B cell (primary cell): Measurements from ENCODE around the gene SNTG2. TPM values are rescaled to one million over a fixed set of nuclear protein-coding genes. Genes with fewer than 3 reads are reported as not detected.

Source experiments
- ATAC-seq: fragments of 200-7000 bp; cut with Tn5 transposase; one replicate; pipeline ENCODE4 v1.10.0; 2021; ENCODE audit warnings: low read depth, mild to moderate bottlenecking, moderate number of reproducible peaks, moderate library complexity
- CTCF ChIA-PET: fragments of 350-600 bp; sonication (Branson Sonifier 250); formaldehyde crosslinking; loops from one replicate; lab custom pipeline; 2021; ENCODE audit warnings: antibody characterized with exemption, inconsistent platforms; lab: Charles Lee
- POLR2A ChIA-PET: fragments of 350-600 bp; sonication (Branson Sonifier 250); formaldehyde crosslinking; loops from one replicate; lab custom pipeline; 2021; ENCODE audit warnings: antibody characterized with exemption; lab: Charles Lee
- DNase-seq: peaks from one replicate; pipeline ENCODE4 v3.0.0; 2013
- H2AFZ ChIP-seq: 2 replicates; pipeline ENCODE4 v1.6.1; 2012; ENCODE audit warnings: mild to moderate bottlenecking, low read depth, low read length; ENCODE audit not compliant: insufficient read depth, poor library complexity, severe bottlenecking
- H3K27ac ChIP-seq, 2 donors: 1 replicate in 1 of 2; 2 replicates in 1 of 2; pipeline ENCODE4 v1.5.1; 2012 to 2013; ENCODE audit warnings: low read length in 2 of 2, mild to moderate bottlenecking in 2 of 2, moderate library complexity in 1 of 2
- H3K27me3 ChIP-seq, 4 experiments: fragments of 200-600 bp in 1 of 4; sonication (generic) in 1 of 4; replicated peaks in 1 of 4; 1 replicate in 2 of 4; 2 replicates in 2 of 4; pipeline versions ENCODE4 v1.6.1 to v1.7.0; 2013 to 2016; ENCODE audit warnings: low read length in 3 of 4, mild to moderate bottlenecking in 2 of 4, mixed read lengths in 1 of 4, moderate library complexity in 1 of 4; ENCODE audit not compliant: insufficient read depth in 4 of 4, control insufficient read depth in 3 of 4; ENCODE audit errors: control extremely low read depth in 1 of 4
- H3K36me3 ChIP-seq, 2 experiments: replicated peaks in 1 of 2; 1 replicate in 1 of 2; 2 replicates in 1 of 2; pipeline versions ENCODE4 v1.6.1 to v1.7.1; 2013; ENCODE audit warnings: low read length in 1 of 2; ENCODE audit not compliant: insufficient read depth in 2 of 2, control insufficient read depth in 1 of 2; ENCODE audit errors: control extremely low read depth in 1 of 2, extremely low read depth in 1 of 2
- H3K4me1 ChIP-seq, 2 donors: fragments of 200-600 bp in 1 of 2; sonication (generic) in 1 of 2; 1 replicate in 1 of 2; 2 replicates in 1 of 2; pipeline versions ENCODE4 v1.5.1 to v1.6.1; 2013 to 2017; ENCODE audit warnings: low read length in 2 of 2; ENCODE audit not compliant: control insufficient read depth in 2 of 2, insufficient read depth in 2 of 2
- H3K4me2 ChIP-seq: replicated peaks from 2 replicates; pipeline ENCODE3; 2012; ENCODE audit warnings: mild to moderate bottlenecking, low read depth, low read length; ENCODE audit not compliant: poor library complexity, severe bottlenecking
- H3K4me3 ChIP-seq, 5 experiments: fragments of 200-600 bp in 1 of 5; sonication (generic) in 1 of 5; 1 replicate in 3 of 5; 2 replicates in 2 of 5; pipeline versions ENCODE4 v1.5.1 to v1.7.0; 2011 to 2016; ENCODE audit warnings: low read length in 4 of 5, mild to moderate bottlenecking in 4 of 5, low read depth in 2 of 5, control low read depth in 1 of 5, moderate library complexity in 1 of 5; ENCODE audit not compliant: insufficient read depth in 1 of 5; ENCODE audit errors: control extremely low read depth in 1 of 5, extremely low read depth in 1 of 5
- H3K79me2 ChIP-seq: fragments of 200-600 bp; sonication (generic); one replicate; pipeline ENCODE4 v1.6.0; 2016; ENCODE audit warnings: low read length; ENCODE audit not compliant: control insufficient read depth, insufficient read depth
- H3K9ac ChIP-seq: fragments of 200-600 bp; sonication (generic); 2 replicates; pipeline ENCODE4 v1.6.1; 2017; ENCODE audit warnings: mild to moderate bottlenecking, low read length, moderate library complexity
- H3K9me3 ChIP-seq, 3 donors: one replicate each; pipeline versions ENCODE4 v1.6.1 to v1.7.1; 2013; ENCODE audit warnings: low read length in 2 of 3; ENCODE audit not compliant: control insufficient read depth in 2 of 3, insufficient read depth in 1 of 3; ENCODE audit errors: control extremely low read depth in 1 of 3
- H4K20me1 ChIP-seq: 2 replicates; pipeline ENCODE4 v1.6.0; 2012; ENCODE audit warnings: mild to moderate bottlenecking, low read length; ENCODE audit not compliant: insufficient read depth, control insufficient read depth, poor library complexity, severe bottlenecking
- H3K27ac Mint-ChIP-seq: one replicate; pipeline ENCODE4 v1.8.0; 2021; ENCODE audit warnings: mixed read lengths
- H3K27me3 Mint-ChIP-seq: one replicate; pipeline ENCODE4 v1.8.0; 2021; ENCODE audit warnings: mixed read lengths
- H3K4me1 Mint-ChIP-seq: one replicate; pipeline ENCODE4 v1.8.0; 2021; ENCODE audit warnings: mixed read lengths
- H3K4me3 Mint-ChIP-seq: one replicate; pipeline ENCODE4 v1.8.0; 2021; ENCODE audit warnings: mixed read lengths
- H3K9me3 Mint-ChIP-seq: one replicate; pipeline ENCODE4 v1.8.0; 2022; ENCODE audit warnings: mixed read lengths; ENCODE audit not compliant: insufficient read depth
- CTCF ChIP-seq: fragments of 200-600 bp; IDR thresholded peaks from one replicate; pipeline ENCODE4 v1.8.0; 2022; ENCODE audit warnings: antibody characterized with exemption, mild to moderate bottlenecking
- EZH2 ChIP-seq: IDR thresholded peaks from 2 replicates; pipeline ENCODE4 v1.6.1; 2012; ENCODE audit warnings: borderline replicate concordance, low read depth, mild to moderate bottlenecking, moderate library complexity, low read length; ENCODE audit not compliant: insufficient read depth, poor library complexity, severe bottlenecking
- WGBS: methylation state at CpG from one replicate; pipeline ENCODE4 v1.1.5; 2013; ENCODE audit warnings: missing lambda C conversion rate; ENCODE audit not compliant: insufficient coverage; 5-methylcytosine and 5-hydroxymethylcytosine counted together
- intact Hi-C: fragments of 100-400 bp; cut with micrococcal nuclease; formaldehyde crosslinking; loops from one replicate; pipeline ENCODE4 v1.10.0; 2022
- polyA plus RNA-seq: library from polyadenylated mRNA; depleted of rRNA; stranded (reverse); fragments of >200 nt; gene quantifications from 2 replicates; pipeline ENCODE4 v1.2.3, GENCODE V29; 2012
- total RNA-seq, 2 donors: library from RNA; stranded (reverse); fragments of 120-200 nt in 1 of 2; gene quantifications; 1 replicate in 1 of 2; 2 replicates in 1 of 2; pipeline versions ENCODE4 v1.2.3 to v1.2.4, GENCODE V29; 2013 to 2022

SNTG2 gene
- total and polyA plus RNA-seq, 2 donors (not counting 1 experiment from before 2014, with no cell fraction given): 2.1 to 2.4 TPM

- peaks cover 4% of the 10 kb centered on the region for H3K27me3 Mint-ChIP-seq
- H3K36me3 ChIP-seq: no peaks in the 10 kb centered on the region
- CTCF ChIA-PET: no interaction called here
- TF ChIP-seq CTCF: no peak
- TF ChIP-seq EZH2: no peak
- no peak for DNase-seq
- H3K4me1 Mint-ChIP-seq: no peaks in the 10 kb centered on the region
- POLR2A ChIA-PET: no interaction called here
- H2AFZ ChIP-seq: no peak overlapping the region
- H3K79me2 ChIP-seq: no peaks in the 10 kb centered on the region
- H3K27ac Mint-ChIP-seq: no peak overlapping the region
- H4K20me1 ChIP-seq: no peaks in the 10 kb centered on the region
- no peaks in the 10 kb centered on the region for H3K9me3 Mint-ChIP-seq
- H3K9me3 ChIP-seq: no peaks in the 10 kb centered on the region
- no peak overlapping the region for H3K9ac ChIP-seq
- ATAC-seq: no peak
- WGBS: 74% methylated on average over 6 of the region's 6 CpGs
- intact Hi-C loops: no loop called here
- no peak overlapping the region for H3K4me2 ChIP-seq
- no peak overlapping the region for H3K27ac ChIP-seq
- H3K27me3 ChIP-seq: no peaks in the 10 kb centered on the region
- H3K4me3 Mint-ChIP-seq: no peak overlapping the region
- no peak overlapping the region for H3K4me3 ChIP-seq
- no peaks in the 10 kb centered on the region for H3K4me1 ChIP-seq
Measured at GRCh38 chr2:1415501-1415900, 464.9 kb downstream of the SNTG2 start.
